ENCODE data around the gene GHDC.

DNA sequence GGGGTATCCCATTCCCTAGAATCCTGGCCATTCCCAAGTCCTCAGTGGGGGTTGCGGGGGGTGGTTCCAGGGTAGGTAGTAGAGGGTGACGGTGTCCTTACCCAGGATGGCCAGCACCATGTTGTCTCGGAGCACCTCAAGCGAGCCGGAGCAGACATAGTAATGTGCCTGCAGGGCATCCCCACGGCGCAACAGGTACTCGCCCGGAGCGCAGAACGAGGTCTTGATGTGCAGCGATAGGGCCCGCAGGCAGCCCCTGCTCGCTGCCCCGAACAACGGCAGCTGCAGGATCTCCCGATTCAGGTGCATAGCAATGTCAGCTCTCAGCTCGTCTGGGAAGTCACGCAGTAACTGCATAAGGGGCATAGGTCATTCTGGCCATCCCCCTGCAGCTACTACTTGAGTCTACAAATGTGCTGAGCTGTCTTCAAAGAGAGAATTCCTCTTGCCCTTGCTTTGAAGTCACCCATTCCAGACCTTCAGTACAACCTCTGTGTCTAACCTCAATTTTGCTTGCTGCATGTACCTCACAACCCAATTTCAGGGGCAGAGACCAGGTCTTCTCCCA is 28.0 kb downstream of the GHDC start:
- no peak for TF ChIP-seq CTCF (IDR thresholded peaks at IDR 0.05; ENCODE audit: low read length)
- TF ChIP-seq EZH2 (IDR thresholded peaks at IDR 0.05; ENCODE audit: borderline replicate concordance, low read length), result no peak

Measured in OCI-LY1 (cell line).